ENCODE measurements around the gene LMTK3. TPM values are rescaled to one million over a fixed set of nuclear protein-coding genes. Genes with fewer than 3 reads are reported as not detected.

LMTK3 gene
- total and polyA plus RNA-seq, 2 of the 13 experiments (the other 11 are each of a cell fraction or from before 2014, with no cell fraction given): 0.18 to 0.29 TPM

DNA sequence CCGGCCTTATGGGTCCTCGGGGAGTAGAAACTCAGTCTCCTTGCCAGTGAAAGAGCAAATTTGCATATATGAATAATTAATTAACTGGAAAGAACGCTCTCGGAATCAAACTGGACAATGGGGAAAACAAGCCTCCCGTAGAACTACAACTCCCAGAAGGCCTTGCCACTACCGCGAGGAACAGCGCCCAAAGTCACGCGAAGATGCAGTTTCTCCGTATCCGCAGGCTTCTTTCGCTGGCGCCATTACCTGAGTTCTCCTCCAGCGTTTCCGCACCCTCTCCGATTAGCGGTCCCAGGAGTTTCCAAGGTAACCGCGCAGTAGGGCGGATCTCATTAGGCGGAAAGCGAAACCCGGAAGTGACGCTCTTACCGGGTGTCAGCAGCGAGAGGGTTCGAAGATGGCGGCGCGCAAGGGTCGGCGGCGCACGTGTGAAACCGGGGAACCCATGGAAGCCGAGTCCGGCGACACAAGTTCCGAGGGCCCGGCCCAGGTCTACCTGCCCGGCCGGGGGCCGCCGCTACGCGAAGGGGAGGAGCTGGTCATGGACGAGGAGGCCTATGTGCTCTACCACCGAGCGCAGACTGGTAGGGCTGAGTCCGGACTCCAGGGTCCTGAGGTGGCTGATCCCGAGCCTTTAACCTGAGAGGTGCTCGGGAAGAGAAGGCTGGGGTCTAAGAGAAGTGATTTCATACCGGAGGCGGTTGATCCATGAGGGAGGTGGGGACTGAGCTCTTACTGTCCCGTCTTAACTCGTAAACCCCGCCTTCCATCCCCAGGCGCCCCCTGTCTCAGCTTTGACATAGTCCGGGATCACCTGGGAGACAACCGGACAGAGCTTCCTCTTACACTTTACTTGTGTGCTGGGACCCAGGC, 65.8 kb downstream of the LMTK3 start, which contains the start of gene GRWD1 (continued):
- peak; percentile 6 for TF ChIP-seq FOXA3 (CRISPR knock-in tag; IDR thresholded peaks at IDR 0.05)
- 0 out of 2 replicates have a peak, but pooled peaks have one; percentile 47 for TF ChIP-seq ZNF256 (CRISPR knock-in tag; conservative IDR thresholded peaks at IDR 0.05)
- no peak for TF ChIP-seq SMAD3 (CRISPR knock-in tag; IDR thresholded peaks at IDR 0.05)
- 0 out of 2 replicates have a peak, but pooled peaks have one; percentile 55 for TF ChIP-seq ZNF543 (CRISPR knock-in tag; IDR thresholded peaks at IDR 0.05)
- TF ChIP-seq ZNF296 (CRISPR knock-in tag; conservative IDR thresholded peaks at IDR 0.05): 0 out of 2 replicates have a peak, but pooled peaks have one; percentile 14
- peak; percentile 92 for TF ChIP-seq HNRNPLL (IDR thresholded peaks at IDR 0.05; ENCODE audit: low read depth, low read length, poor library complexity, severe bottlenecking)
- TF ChIP-seq ZNF598 (CRISPR knock-in tag; IDR thresholded peaks at IDR 0.05; ENCODE audit: borderline replicate concordance): 0 out of 2 replicates have a peak, but pooled peaks have one; percentile 24
- TF ChIP-seq FOSL1 (CRISPR knock-in tag; IDR thresholded peaks at IDR 0.05; ENCODE audit: borderline replicate concordance): peak; percentile 4; the same call in 1 of the 2 replicates
- TF ChIP-seq ZNF777 (CRISPR knock-in tag; IDR thresholded peaks at IDR 0.05): 0 out of 2 replicates have a peak, but pooled peaks have one; percentile 27
- peak; percentile 44; the same call in 1 of the 2 replicates for TF ChIP-seq ZSCAN21 (CRISPR knock-in tag; IDR thresholded peaks at IDR 0.05; ENCODE audit: borderline replicate concordance)
- TF ChIP-seq, protein P1, sequence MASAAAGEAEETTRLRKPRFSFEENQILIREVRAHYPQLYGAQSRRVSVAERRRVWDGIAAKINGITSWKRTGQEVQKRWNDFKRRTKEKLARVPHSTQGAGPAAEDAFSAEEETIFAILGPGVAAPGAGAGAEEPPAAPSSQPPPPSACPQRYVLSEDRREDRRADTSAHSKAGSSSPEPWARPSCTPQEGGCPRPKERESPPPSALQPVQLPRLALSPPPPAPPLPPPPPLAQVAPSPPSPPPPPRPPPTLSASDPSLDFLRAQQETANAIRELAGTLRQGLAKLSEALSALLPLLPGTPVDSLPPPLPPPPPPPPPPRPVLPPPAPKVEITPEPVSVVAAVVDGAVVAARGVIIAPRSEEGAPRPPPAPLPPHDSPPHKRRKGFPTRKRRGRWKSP (CRISPR knock-in tag; IDR thresholded peaks at IDR 0.05): peak; percentile 70
- TF ChIP-seq AGO2 (optimal IDR thresholded peaks at IDR 0.05; ENCODE audit: low read depth, low read length): peak; percentile 79
- TF ChIP-seq ZNF749 (CRISPR knock-in tag; IDR thresholded peaks at IDR 0.05; ENCODE audit: borderline replicate concordance): 0 out of 2 replicates have a peak, but pooled peaks have one; percentile 11
- TF ChIP-seq, protein P2, sequence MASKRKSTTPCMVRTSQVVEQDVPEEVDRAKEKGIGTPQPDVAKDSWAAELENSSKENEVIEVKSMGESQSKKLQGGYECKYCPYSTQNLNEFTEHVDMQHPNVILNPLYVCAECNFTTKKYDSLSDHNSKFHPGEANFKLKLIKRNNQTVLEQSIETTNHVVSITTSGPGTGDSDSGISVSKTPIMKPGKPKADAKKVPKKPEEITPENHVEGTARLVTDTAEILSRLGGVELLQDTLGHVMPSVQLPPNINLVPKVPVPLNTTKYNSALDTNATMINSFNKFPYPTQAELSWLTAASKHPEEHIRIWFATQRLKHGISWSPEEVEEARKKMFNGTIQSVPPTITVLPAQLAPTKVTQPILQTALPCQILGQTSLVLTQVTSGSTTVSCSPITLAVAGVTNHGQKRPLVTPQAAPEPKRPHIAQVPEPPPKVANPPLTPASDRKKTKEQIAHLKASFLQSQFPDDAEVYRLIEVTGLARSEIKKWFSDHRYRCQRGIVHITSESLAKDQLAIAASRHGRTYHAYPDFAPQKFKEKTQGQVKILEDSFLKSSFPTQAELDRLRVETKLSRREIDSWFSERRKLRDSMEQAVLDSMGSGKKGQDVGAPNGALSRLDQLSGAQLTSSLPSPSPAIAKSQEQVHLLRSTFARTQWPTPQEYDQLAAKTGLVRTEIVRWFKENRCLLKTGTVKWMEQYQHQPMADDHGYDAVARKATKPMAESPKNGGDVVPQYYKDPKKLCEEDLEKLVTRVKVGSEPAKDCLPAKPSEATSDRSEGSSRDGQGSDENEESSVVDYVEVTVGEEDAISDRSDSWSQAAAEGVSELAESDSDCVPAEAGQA (IDR thresholded peaks at IDR 0.05; ENCODE audit: low read depth): peak; percentile 81
- TF ChIP-seq, protein P2 (CRISPR knock-in tag; IDR thresholded peaks at IDR 0.05; ENCODE audit: borderline replicate concordance): no peak
- TF ChIP-seq, protein P3, sequence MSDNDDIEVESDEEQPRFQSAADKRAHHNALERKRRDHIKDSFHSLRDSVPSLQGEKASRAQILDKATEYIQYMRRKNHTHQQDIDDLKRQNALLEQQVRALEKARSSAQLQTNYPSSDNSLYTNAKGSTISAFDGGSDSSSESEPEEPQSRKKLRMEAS (IDR thresholded peaks at IDR 0.05): peak; percentile 98
- peak; percentile 59; the same call in 1 of the 2 replicates for TF ChIP-seq SP2 (CRISPR knock-in tag; IDR thresholded peaks at IDR 0.05)
- TF ChIP-seq, protein P4, sequence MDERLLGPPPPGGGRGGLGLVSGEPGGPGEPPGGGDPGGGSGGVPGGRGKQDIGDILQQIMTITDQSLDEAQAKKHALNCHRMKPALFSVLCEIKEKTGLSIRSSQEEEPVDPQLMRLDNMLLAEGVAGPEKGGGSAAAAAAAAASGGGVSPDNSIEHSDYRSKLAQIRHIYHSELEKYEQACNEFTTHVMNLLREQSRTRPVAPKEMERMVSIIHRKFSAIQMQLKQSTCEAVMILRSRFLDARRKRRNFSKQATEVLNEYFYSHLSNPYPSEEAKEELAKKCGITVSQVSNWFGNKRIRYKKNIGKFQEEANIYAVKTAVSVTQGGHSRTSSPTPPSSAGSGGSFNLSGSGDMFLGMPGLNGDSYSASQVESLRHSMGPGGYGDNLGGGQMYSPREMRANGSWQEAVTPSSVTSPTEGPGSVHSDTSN (CRISPR knock-in tag; IDR thresholded peaks at IDR 0.05): no peak
- peak; percentile 24; the same call in 1 of the 2 replicates for TF ChIP-seq ZNF230 (CRISPR knock-in tag; IDR thresholded peaks at IDR 0.05)
- TF ChIP-seq TBX2 (CRISPR knock-in tag; IDR thresholded peaks at IDR 0.05; ENCODE audit: borderline replicate concordance): peak; percentile 85
- peak; percentile 60 for TF ChIP-seq SPEN (CRISPR knock-in tag; IDR thresholded peaks at IDR 0.05; ENCODE audit: low read depth)

Data from HepG2 (cell line).